Brain microvascular endothelial cell (primary cell): ENCODE results near the gene CERS1.
A peak's percentile ranks its signal among the peaks of the same experiment; 100 is the strongest.
"Not testable (repeated sequence)": the region's sequence is repeated elsewhere in the genome, so short reads cannot be mapped to it uniquely, and the experiment has no call there.

ENCODE experiments used
- DNase-seq: peaks from one replicate; pipeline ENCODE4 v3.0.0-alpha.2; 2020
- H3K27ac ChIP-seq: fragments of 250-450 bp; sonication (Bioruptor Pico); 2 replicates; pipeline ENCODE4 v1.5.1; 2020; ENCODE audit warnings: mild to moderate bottlenecking, moderate library complexity
- H3K27me3 ChIP-seq: fragments of 250-450 bp; sonication (Bioruptor Pico); replicated peaks from 2 replicates; pipeline ENCODE4 v1.5.1; 2020; ENCODE audit warnings: mild to moderate bottlenecking
- H3K36me3 ChIP-seq: fragments of 250-450 bp; sonication (Bioruptor Pico); replicated peaks from 2 replicates; pipeline ENCODE4 v1.5.1; 2020; ENCODE audit warnings: mild to moderate bottlenecking
- H3K4me3 ChIP-seq: 2 replicates; pipeline ENCODE4 v1.5.1; 2011; ENCODE audit warnings: low read depth, mild to moderate bottlenecking, control low read depth, low read length, moderate library complexity
- in situ Hi-C: cut with HindIII; loops from 2 replicates; pipeline ENCODE4 v1.10.0; 2017; ENCODE audit warnings: low sequenced_read_pairs, low pct_ligation_motif_present
- TF ChIP-seq, protein P1 (sequence below): IDR thresholded peaks from 2 replicates; pipeline ENCODE4 v1.5.1; 2011; ENCODE audit warnings: low read depth, mild to moderate bottlenecking, moderate library complexity, low read length, control low read depth, inconsistent platforms; ENCODE audit errors: missing control alignments

The CERS1 gene

GRCh38 chr19:18921593-18921992 is 25.6 kb upstream of the CERS1 start:
- TF ChIP-seq, protein P1, sequence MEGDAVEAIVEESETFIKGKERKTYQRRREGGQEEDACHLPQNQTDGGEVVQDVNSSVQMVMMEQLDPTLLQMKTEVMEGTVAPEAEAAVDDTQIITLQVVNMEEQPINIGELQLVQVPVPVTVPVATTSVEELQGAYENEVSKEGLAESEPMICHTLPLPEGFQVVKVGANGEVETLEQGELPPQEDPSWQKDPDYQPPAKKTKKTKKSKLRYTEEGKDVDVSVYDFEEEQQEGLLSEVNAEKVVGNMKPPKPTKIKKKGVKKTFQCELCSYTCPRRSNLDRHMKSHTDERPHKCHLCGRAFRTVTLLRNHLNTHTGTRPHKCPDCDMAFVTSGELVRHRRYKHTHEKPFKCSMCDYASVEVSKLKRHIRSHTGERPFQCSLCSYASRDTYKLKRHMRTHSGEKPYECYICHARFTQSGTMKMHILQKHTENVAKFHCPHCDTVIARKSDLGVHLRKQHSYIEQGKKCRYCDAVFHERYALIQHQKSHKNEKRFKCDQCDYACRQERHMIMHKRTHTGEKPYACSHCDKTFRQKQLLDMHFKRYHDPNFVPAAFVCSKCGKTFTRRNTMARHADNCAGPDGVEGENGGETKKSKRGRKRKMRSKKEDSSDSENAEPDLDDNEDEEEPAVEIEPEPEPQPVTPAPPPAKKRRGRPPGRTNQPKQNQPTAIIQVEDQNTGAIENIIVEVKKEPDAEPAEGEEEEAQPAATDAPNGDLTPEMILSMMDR: no peak
- Histone ChIP-seq H3K27me3 (no peaks in the 10 kb centered on the region), H3K4me3 (no peak overlapping the region), H3K36me3 (peaks cover 48% of the 10 kb centered on the region), H3K27ac (no peak overlapping the region)
- DNase-seq: no peak
- in situ Hi-C loops: no loop called here

DNA sequence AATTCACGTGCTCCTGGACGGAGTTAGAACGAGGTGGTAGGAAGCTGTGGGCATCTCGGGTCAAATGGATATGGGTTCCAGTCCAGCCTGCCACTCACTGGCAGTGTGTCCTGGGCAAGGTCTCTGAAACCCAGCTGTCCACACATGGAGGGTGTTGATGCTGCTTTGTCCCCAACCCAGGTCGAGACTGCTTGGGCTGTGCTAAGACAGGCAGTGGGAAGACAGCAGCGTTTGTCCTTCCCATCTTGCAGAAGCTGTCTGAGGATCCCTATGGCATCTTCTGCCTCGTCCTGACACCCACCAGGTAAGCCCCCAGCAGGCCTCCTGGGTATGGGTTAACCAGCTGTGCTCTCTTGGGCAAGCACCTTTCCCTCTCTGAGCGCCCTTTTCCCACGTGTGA is 24.4 kb upstream of the CERS1 start:
- Histone ChIP-seq H3K27me3 (no peaks in the 10 kb centered on the region), H3K27ac (no peak overlapping the region), H3K4me3 (peak overlapping the region; percentile 100), H3K36me3 (peaks cover 43% of the 10 kb centered on the region)
- in situ Hi-C loops: no loop called here
- TF ChIP-seq, protein P1: no peak
- no peak for DNase-seq

GRCh38 chr19:18919900-18920214 is 23.9 kb upstream of the CERS1 start:
- Histone ChIP-seq H3K27me3 (no peaks in the 10 kb centered on the region), H3K27ac (peak overlapping the region; percentile 73), H3K4me3 (peak overlapping the region; percentile 100), H3K36me3 (peaks cover 43% of the 10 kb centered on the region)
- no peak for DNase-seq
- TF ChIP-seq, protein P1: no peak
- in situ Hi-C loops: no loop called here

GRCh38 chr19:18919086-18919899 is 23.3 kb upstream of the CERS1 start, which contains the start of the genes COPE and DDX49:
Gene COPE, minus strand, starts transcription at chr19:18919387. Its CDS starts 39 bp downstream, at chr19:18919348.
Gene DDX49, plus strand, starts transcription at chr19:18919715. Its CDS starts 27 bp downstream, at chr19:18919742.
- TF ChIP-seq, protein P1: no peak
- peak within 1 kb of the TSS; percentile 100 for H3K4me3 ChIP-seq
- peaks cover 39% of the 10 kb centered on the region for H3K36me3 ChIP-seq
- H3K27ac ChIP-seq: peak within 1 kb of the TSS; percentile 98
- in situ Hi-C loops: no loop called here
- H3K27me3 ChIP-seq: no peaks in the 10 kb centered on the region
- peak; percentile 100 for DNase-seq

DNA sequence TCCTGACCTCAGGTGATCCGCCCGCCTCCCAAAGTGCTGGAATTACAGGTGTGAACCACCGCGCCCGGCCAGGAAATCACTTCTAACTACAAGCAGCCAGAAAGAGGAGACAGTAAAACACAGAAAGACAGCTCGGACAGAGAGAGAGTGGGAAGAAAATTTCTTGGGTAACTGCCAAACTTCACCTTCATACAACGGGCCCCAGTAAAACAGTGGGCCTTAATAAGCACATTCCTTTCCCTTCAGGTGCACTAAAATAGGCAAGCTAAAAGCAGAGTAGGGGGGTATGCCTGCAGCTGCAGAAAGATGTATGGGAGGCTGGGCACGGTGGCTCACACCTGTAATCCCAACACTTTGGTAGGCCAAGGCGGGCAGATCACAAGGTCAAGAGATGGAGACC is 21.6 kb upstream of the CERS1 start:
- H3K4me3 ChIP-seq, H3K27ac ChIP-seq, H3K27me3 ChIP-seq, in situ Hi-C loops, DNase-seq: not testable (repeated sequence)
- peaks cover 27% of the 10 kb centered on the region for H3K36me3 ChIP-seq

GRCh38 chr19:18915639-18916038 is 19.7 kb upstream of the CERS1 start:
- DNase-seq: no peak
- Histone ChIP-seq H3K36me3 (peaks cover 24% of the 10 kb centered on the region), H3K4me3 (no peak overlapping the region), H3K27ac (no peak overlapping the region), H3K27me3 (no peaks in the 10 kb centered on the region)
- in situ Hi-C loops: no loop called here
- TF ChIP-seq, protein P1: peak; percentile 55
